Astrocyte of the cerebellum (primary cell): ENCODE measurements around the gene PKP4.

Source experiments
- DNase-seq: peaks from one replicate; pipeline ENCODE4 v3.0.0-alpha.2; 2011; ENCODE audit warnings: low read depth
- H3K4me3 ChIP-seq: 2 replicates; pipeline ENCODE4 v1.5.1; 2011; ENCODE audit warnings: mild to moderate bottlenecking, low read depth, low read length, moderate library complexity
- in situ Hi-C: cut with HindIII; loops from 2 replicates; pipeline ENCODE4 v1.10.0; 2017; ENCODE audit warnings: low sequenced_read_pairs
- TF ChIP-seq, protein P1 (sequence below): IDR thresholded peaks from 2 replicates; pipeline ENCODE4 v1.5.1; 2012; ENCODE audit warnings: low read length, low read depth, moderate library complexity, mild to moderate bottlenecking; ENCODE audit errors: missing control alignments

PKP4 gene

DNA sequence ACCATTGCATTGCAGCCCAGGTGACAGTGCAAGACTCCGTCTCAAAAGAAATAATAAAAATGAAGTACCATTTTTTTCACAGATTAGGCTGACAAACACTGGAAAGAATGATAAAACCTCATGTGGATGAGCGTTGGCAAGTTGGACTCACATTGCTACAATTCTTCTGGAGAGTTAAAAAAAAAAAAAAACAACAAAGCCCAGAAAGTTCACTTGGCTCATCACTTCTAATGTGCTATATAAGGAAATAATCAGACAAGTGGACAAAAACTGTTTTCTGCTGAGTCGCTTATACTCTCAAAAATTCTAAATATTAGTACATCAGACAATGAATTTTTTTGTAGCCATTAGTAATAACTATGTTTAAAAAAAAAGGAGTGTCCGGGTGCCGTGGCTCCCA is 38.4 kb downstream of the PKP4 start:
- in situ Hi-C loops: no loop called here
- TF ChIP-seq, protein P1, sequence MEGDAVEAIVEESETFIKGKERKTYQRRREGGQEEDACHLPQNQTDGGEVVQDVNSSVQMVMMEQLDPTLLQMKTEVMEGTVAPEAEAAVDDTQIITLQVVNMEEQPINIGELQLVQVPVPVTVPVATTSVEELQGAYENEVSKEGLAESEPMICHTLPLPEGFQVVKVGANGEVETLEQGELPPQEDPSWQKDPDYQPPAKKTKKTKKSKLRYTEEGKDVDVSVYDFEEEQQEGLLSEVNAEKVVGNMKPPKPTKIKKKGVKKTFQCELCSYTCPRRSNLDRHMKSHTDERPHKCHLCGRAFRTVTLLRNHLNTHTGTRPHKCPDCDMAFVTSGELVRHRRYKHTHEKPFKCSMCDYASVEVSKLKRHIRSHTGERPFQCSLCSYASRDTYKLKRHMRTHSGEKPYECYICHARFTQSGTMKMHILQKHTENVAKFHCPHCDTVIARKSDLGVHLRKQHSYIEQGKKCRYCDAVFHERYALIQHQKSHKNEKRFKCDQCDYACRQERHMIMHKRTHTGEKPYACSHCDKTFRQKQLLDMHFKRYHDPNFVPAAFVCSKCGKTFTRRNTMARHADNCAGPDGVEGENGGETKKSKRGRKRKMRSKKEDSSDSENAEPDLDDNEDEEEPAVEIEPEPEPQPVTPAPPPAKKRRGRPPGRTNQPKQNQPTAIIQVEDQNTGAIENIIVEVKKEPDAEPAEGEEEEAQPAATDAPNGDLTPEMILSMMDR: no peak
- no peak for DNase-seq
- no peak overlapping the region for H3K4me3 ChIP-seq

DNA sequence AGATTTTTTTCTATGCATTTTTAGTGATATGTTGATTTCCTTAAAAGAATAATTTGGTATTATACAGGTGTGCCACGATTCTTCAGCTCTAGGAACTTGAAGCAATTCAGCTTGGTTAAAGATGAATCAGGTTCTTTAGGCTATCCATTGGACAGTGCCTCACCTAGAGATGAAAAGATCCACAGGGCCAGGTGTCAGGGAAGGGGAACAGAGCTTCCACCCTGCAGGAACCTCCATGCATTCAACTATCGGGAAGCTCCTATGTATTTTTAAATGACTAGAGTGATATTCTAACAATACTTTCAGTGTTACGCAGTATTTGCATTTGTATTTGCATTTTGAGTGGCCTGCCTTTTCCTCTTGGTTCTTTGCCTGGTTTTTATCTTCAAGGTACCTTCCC is 40.2 kb downstream of the PKP4 start:
- in situ Hi-C loops: no loop called here

DNA sequence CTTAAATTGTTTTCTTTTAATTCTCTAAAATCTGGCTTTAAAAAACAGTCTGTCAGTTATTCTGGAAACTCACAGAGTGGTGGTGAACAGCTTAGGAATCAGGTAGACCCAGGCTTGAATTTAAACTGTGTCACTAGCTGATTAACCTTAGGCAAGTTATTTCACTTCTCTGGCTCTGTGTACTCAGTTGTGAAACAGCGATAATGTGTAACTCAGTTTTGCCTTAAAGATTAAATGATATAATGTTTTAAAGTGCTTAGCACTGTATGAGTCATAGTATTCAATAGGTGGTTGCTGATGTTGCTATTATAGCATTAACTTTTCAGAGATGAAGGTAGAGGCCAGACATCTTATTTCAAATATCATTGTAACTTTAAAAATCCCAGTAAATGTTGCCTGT is 40.7 kb downstream of the PKP4 start:
- no peak overlapping the region for H3K4me3 ChIP-seq
- DNase-seq: no peak
- in situ Hi-C loops: no loop called here
- TF ChIP-seq, protein P1: no peak

More for the DNA sequence above, 40.2 kb downstream of the PKP4 start:
- DNase-seq: no peak
- no peak overlapping the region for H3K4me3 ChIP-seq
- TF ChIP-seq, protein P1: no peak

GRCh38 chr2:158498043-158498748 is 41.4 kb downstream of the PKP4 start:
- TF ChIP-seq, protein P1: no peak
- no peak for DNase-seq
- no peak overlapping the region for H3K4me3 ChIP-seq
- in situ Hi-C loops: no loop called here

DNA sequence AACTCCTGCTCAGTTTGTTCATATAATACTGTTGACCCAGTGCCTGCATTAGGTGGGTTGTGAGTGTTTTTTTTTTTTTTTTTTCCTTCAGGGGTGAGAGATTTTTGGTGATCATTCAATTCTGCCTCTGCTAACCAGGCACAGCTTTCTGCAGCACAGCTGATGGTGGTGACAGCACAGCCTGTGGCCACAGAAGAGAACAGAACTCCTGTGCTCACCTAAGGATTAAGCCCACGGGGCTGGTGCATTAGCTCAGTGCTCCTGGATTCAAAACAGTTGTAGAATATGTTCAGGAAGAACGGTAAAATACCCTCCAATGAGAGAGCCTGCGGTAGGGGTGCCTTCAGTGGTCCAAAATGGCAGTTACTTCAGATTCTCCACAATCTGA is 42.0 kb downstream of the PKP4 start:
- in situ Hi-C loops: no loop called here

DNA sequence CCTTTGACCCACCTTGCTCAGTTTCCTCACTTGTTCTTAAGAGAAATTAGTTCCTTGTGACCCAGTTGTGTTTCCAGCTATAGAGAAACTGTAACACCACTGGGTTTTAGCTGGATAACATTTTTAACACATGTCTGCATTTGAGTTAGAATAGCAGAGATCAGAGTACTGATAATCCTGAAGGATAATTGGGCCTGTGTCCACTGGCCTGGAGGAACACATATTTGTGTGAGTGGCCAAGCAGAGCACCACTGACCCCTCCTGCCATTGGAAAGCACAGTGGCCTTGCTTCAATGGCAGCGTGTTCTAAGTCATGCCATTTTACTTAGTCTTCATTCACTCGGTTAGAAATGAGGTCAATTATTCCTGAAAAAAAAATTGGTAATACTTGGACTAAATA is 42.6 kb downstream of the PKP4 start:
- no peak overlapping the region for H3K4me3 ChIP-seq
- in situ Hi-C loops: no loop called here
- TF ChIP-seq, protein P1: no peak
- DNase-seq: no peak

More for the DNA sequence above, 42.0 kb downstream of the PKP4 start:
- TF ChIP-seq, protein P1: no peak
- H3K4me3 ChIP-seq: no peak overlapping the region
- DNase-seq: no peak
